Suprapubic skin (tissue), 4 donors: ENCODE results near the gene SPTB. TPM values are rescaled to one million over a fixed set of nuclear protein-coding genes. Genes with fewer than 3 reads are reported as not detected.

ENCODE experiments used
- DNase-seq, 2 donors: peaks; one replicate each; pipeline ENCODE4 v3.0.0-alpha.2; 2019; ENCODE audit warnings: low spot score in 2 of 2
- H3K27ac ChIP-seq: fragments of 200-600 bp; sonication (generic); one replicate; pipeline ENCODE4 v1.5.1; 2019
- H3K27me3 ChIP-seq: fragments of 200-600 bp; sonication (generic); one replicate; pipeline ENCODE4 v1.5.1; 2019
- H3K36me3 ChIP-seq: fragments of 200-600 bp; sonication (generic); one replicate; pipeline ENCODE4 v1.5.1; 2019
- H3K4me1 ChIP-seq: fragments of 200-600 bp; sonication (generic); one replicate; pipeline ENCODE4 v1.5.1; 2019
- H3K4me3 ChIP-seq: fragments of 200-600 bp; sonication (generic); one replicate; pipeline ENCODE4 v1.5.1; 2019; ENCODE audit warnings: mild to moderate bottlenecking
- H3K9me3 ChIP-seq: fragments of 200-600 bp; sonication (generic); one replicate; pipeline ENCODE4 v1.5.1; 2019
- EP300 ChIP-seq: sonication (generic); formaldehyde crosslinking; IDR thresholded peaks from one replicate; pipeline ENCODE4 v1.6.1; 2017; ENCODE audit warnings: antibody characterized with exemption
- POLR2A ChIP-seq, 2 donors: fragments of 450-650 bp; IDR thresholded peaks; one replicate each; pipeline ENCODE4 v1.6.1; 2017; ENCODE audit warnings: antibody characterized with exemption in 2 of 2, mild to moderate bottlenecking in 2 of 2, moderate library complexity in 2 of 2
- POLR2AphosphoS5 ChIP-seq, 3 donors: sonication (generic); formaldehyde crosslinking; IDR thresholded peaks; one replicate each; pipeline ENCODE4 v1.6.1; 2017; ENCODE audit warnings: antibody characterized with exemption in 3 of 3
- WGBS: methylation state at CpG from one replicate; pipeline ENCODE4 v1.1.5; 2018; 5-methylcytosine and 5-hydroxymethylcytosine counted together
- total RNA-seq, 4 donors: library from RNA; depleted of rRNA; stranded (reverse); fragments of >200 nt; gene quantifications; one replicate each; pipeline ENCODE4 v1.1.0, GENCODE V29; 2016
- TF ChIP-seq, protein P1 (sequence below), 2 donors: fragments of 200-600 bp in 1 of 2; fragments of 450-650 bp in 1 of 2; sonication (generic) in 1 of 2; IDR thresholded peaks; one replicate each; pipeline ENCODE4 v1.5.1; 2016 to 2019; ENCODE audit warnings: antibody characterized with exemption in 2 of 2, mild to moderate bottlenecking in 1 of 2, moderate library complexity in 1 of 2

The SPTB gene
- total RNA-seq, 4 donors from 2014 or later, result 0.44 to 2.4 (median 0.54) TPM

DNA sequence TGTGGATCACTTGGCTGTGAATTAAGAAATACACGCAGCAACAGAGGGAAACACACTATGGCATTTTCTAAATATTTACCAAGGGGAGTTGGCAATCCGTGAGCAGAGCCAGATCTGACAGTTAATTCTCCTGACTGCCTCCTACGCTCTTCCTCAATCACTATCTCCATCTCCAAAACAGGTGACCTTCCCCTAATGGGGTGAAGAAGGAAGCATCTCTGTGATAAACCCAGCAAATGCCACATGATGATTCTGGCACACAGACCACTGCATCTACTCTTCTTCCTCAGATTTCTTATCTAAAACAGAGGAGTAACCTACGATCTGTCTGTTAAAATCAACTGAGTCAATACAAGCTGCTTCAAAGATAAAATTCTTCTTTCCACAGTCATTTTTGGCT is 4.4 kb downstream of the SPTB start:
- 60% methylated on average over 4 of the region's 4 CpGs for WGBS
- H3K27me3 ChIP-seq, result peaks cover 27% of the 10 kb centered on the region
- TF ChIP-seq POLR2A (IDR thresholded peaks at IDR 0.05), result no peak
- TF ChIP-seq POLR2AphosphoS5 (IDR thresholded peaks at IDR 0.05), result no peak
- TF ChIP-seq, protein P1, sequence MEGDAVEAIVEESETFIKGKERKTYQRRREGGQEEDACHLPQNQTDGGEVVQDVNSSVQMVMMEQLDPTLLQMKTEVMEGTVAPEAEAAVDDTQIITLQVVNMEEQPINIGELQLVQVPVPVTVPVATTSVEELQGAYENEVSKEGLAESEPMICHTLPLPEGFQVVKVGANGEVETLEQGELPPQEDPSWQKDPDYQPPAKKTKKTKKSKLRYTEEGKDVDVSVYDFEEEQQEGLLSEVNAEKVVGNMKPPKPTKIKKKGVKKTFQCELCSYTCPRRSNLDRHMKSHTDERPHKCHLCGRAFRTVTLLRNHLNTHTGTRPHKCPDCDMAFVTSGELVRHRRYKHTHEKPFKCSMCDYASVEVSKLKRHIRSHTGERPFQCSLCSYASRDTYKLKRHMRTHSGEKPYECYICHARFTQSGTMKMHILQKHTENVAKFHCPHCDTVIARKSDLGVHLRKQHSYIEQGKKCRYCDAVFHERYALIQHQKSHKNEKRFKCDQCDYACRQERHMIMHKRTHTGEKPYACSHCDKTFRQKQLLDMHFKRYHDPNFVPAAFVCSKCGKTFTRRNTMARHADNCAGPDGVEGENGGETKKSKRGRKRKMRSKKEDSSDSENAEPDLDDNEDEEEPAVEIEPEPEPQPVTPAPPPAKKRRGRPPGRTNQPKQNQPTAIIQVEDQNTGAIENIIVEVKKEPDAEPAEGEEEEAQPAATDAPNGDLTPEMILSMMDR (IDR thresholded peaks at IDR 0.05), result no peak

DNA sequence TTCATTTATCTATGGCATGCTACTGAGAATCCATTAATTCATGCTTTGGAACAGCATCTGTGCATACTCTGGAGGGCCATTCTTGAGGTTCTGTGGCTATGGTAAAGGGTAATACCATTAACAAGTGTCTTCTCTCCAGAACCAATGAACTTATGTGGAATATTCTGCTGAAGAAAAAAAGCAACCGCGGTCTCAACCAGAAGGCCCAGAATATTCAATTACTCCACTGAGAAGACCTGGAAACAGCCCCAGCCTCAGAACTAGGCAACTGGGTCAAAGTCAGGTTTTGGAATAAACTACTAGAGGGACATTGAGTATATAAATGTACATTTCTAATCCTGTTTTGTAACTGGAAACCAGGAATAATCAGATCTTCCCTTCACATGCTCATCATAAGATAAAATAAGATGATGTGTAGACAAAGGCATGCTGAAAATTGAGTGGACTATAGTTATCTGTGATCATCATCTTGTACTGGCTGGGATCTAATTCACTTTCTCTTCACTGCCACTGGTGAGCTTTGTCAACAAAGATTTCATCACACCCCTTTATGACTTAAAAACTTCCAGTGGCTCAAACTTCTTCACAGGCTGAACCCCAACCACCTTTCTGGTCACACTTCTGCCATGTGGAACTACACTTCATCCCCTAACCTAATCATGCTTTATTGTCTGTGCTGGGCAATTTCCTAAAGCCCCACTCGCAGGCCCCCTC is 6.0 kb downstream of the SPTB start:
- H3K4me1 ChIP-seq, result no peaks in the 10 kb centered on the region
- TF ChIP-seq, protein P1 (IDR thresholded peaks at IDR 0.05), result no peak
- TF ChIP-seq POLR2A (IDR thresholded peaks at IDR 0.05) (no peak), POLR2AphosphoS5 (IDR thresholded peaks at IDR 0.05) (no peak), EP300 (no peak)
- no peaks in the 10 kb centered on the region for H3K36me3 ChIP-seq
- no peak overlapping the region for H3K27ac ChIP-seq
- no peak overlapping the region for H3K4me3 ChIP-seq
- 97% methylated on average over 3 of the region's 3 CpGs for WGBS
- H3K9me3 ChIP-seq, result no peaks in the 10 kb centered on the region
- DNase-seq, result no peak
- peaks cover 12% of the 10 kb centered on the region for H3K27me3 ChIP-seq

More for the DNA sequence above, 4.4 kb downstream of the SPTB start:
- Histone ChIP-seq H3K4me3 (no peak overlapping the region), H3K36me3 (no peaks in the 10 kb centered on the region), H3K27ac (no peak overlapping the region), H3K4me1 (peaks cover 15% of the 10 kb centered on the region), H3K9me3 (no peaks in the 10 kb centered on the region)
- no peak for DNase-seq

DNA sequence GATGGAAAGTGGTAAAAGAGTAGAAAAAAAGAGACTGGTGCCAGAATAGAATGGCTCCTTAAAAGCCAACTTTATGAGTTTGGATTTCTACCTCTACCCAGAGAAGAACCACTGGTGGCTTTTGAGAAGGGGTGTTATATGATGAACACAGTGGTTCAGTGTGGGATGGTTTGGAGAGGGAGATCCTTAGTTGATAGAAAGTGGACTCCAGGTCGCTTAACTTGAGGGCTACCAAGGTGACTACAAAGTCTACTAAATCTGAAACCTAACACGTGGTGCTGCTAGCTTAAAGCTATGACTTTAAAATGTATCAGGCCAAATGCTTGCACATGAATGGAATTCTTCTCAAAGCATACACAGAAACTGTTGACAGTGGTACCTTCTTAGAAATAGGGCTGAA is 8.4 kb downstream of the SPTB start:
- TF ChIP-seq POLR2A (IDR thresholded peaks at IDR 0.05) (no peak), POLR2AphosphoS5 (IDR thresholded peaks at IDR 0.05) (no peak), EP300 (no peak)
- TF ChIP-seq, protein P1 (IDR thresholded peaks at IDR 0.05), result no peak
- Histone ChIP-seq H3K36me3 (no peaks in the 10 kb centered on the region), H3K4me3 (no peak overlapping the region), H3K4me1 (no peaks in the 10 kb centered on the region), H3K27me3 (peaks cover 2% of the 10 kb centered on the region), H3K27ac (no peak overlapping the region), H3K9me3 (no peaks in the 10 kb centered on the region)
- 84% methylated on average over 2 of the region's 2 CpGs for WGBS
- no peak for DNase-seq

DNA sequence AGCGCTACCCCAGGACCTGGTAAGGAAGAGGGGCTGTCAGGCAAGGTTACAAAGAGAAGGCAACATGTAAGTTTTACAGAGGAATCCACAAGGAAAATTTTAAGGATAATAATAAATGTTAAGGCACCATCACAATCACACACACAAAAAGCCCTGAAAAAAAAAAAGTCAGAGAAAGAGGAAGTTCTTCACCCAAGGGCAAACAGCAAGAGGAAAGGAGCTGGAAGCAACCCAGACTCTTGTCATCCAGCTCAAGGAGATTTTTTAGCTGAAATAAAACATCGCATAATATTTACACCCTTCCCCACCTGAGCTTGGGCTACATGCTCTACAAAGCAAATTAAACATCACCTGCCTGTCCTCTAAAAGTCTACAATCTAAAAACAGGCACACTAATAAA is 9.5 kb downstream of the SPTB start:
- H3K4me1 ChIP-seq, result no peaks in the 10 kb centered on the region
- no peak overlapping the region for H3K27ac ChIP-seq
- peaks cover 2% of the 10 kb centered on the region for H3K27me3 ChIP-seq
- WGBS, result 61% methylated on average over 2 of the region's 2 CpGs
- no peak overlapping the region for H3K4me3 ChIP-seq
- no peaks in the 10 kb centered on the region for H3K36me3 ChIP-seq
- TF ChIP-seq, protein P1 (IDR thresholded peaks at IDR 0.05), result no peak
- no peak for TF ChIP-seq POLR2AphosphoS5 (IDR thresholded peaks at IDR 0.05)
- no peak for TF ChIP-seq POLR2A (IDR thresholded peaks at IDR 0.05)
- TF ChIP-seq EP300, result no peak
- DNase-seq, result no peak
- no peaks in the 10 kb centered on the region for H3K9me3 ChIP-seq

DNA sequence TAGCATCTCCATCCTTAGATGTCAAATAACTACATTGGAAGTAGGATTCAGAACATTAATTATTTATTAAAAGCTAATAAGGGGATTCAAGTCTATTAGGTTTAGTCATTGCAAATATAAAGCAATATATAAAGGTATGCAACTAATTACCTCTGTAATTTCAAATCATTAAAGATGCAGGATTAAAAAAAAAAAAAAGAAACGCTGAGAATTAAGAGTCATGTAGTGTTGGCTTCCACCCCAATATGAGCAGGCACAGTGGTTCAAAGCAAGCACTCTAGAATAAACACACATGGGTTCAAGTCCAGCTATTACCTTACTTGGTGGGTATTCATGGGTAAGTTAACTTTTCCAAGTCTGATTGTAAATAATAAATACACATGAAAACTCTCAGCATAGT is 10.9 kb downstream of the SPTB start:
- no peaks in the 10 kb centered on the region for H3K9me3 ChIP-seq

More for the DNA sequence above, 10.9 kb downstream of the SPTB start:
- Histone ChIP-seq H3K27me3 (peaks cover 2% of the 10 kb centered on the region), H3K4me1 (no peaks in the 10 kb centered on the region), H3K4me3 (no peak overlapping the region), H3K36me3 (no peaks in the 10 kb centered on the region), H3K27ac (no peak overlapping the region)
- TF ChIP-seq EP300 (no peak), POLR2AphosphoS5 (IDR thresholded peaks at IDR 0.05) (no peak), POLR2A (IDR thresholded peaks at IDR 0.05) (no peak)
- TF ChIP-seq, protein P1 (IDR thresholded peaks at IDR 0.05), result no peak
- no peak for DNase-seq
- 23% methylated on average over 1 of the region's 1 CpG for WGBS
